HFFc6 (cell line): ENCODE data around the gene IL1RAPL2. TPM values are rescaled to one million over a fixed set of nuclear protein-coding genes. Genes with fewer than 3 reads are reported as not detected.
"Not testable (repeated sequence)": the region's sequence is repeated elsewhere in the genome, so short reads cannot be mapped to it uniquely, and the experiment has no call there.

Source experiments
- DNase-seq: peaks from one replicate; pipeline ENCODE4 v3.0.0-alpha.2; 2018
- H3K27ac Mint-ChIP-seq: 2 replicates; pipeline ENCODE4 v1.8.0; 2020; ENCODE audit warnings: mild to moderate bottlenecking, mixed read lengths
- H3K27me3 Mint-ChIP-seq: 2 replicates; pipeline ENCODE4 v1.8.0; 2021; ENCODE audit warnings: mild to moderate bottlenecking, moderate library complexity, mixed read lengths; ENCODE audit not compliant: insufficient read depth
- H3K36me3 Mint-ChIP-seq: 2 replicates; pipeline ENCODE4 v1.8.0; 2021; ENCODE audit warnings: low read depth, mixed read lengths
- H3K4me1 Mint-ChIP-seq: 2 replicates; pipeline ENCODE4 v1.8.0; 2020; ENCODE audit warnings: low read depth, mixed read lengths
- H3K4me3 Mint-ChIP-seq: 2 replicates; pipeline ENCODE4 v1.8.0; 2020; ENCODE audit warnings: mild to moderate bottlenecking, moderate library complexity, mixed read lengths
- H3K9me3 Mint-ChIP-seq: 2 replicates; pipeline ENCODE4 v1.8.0; 2020; ENCODE audit warnings: mild to moderate bottlenecking, mixed read lengths
- total RNA-seq, 6 experiments: library from RNA; stranded (reverse); fragmentation: NEBNext Ultra II Directional; extraction: Animal tissue kit (Norgen Biotek cat#: 25700); gene quantifications; 2 replicates in 1 of 6; 3 replicates in 5 of 6; pipeline ENCODE4 v1.2.3, GENCODE V29; 2021
- TF ChIP-seq, protein P1 (sequence below): fragments of 200-600 bp; sonication (generic); IDR thresholded peaks from 2 replicates; pipeline ENCODE4 v1.5.0; 2021; ENCODE audit warnings: antibody characterized with exemption, mild to moderate bottlenecking

IL1RAPL2 gene
- total RNA-seq, 6 experiments from 2014 or later: 0.33 TPM; not detected in 5

- TF ChIP-seq, protein P1, sequence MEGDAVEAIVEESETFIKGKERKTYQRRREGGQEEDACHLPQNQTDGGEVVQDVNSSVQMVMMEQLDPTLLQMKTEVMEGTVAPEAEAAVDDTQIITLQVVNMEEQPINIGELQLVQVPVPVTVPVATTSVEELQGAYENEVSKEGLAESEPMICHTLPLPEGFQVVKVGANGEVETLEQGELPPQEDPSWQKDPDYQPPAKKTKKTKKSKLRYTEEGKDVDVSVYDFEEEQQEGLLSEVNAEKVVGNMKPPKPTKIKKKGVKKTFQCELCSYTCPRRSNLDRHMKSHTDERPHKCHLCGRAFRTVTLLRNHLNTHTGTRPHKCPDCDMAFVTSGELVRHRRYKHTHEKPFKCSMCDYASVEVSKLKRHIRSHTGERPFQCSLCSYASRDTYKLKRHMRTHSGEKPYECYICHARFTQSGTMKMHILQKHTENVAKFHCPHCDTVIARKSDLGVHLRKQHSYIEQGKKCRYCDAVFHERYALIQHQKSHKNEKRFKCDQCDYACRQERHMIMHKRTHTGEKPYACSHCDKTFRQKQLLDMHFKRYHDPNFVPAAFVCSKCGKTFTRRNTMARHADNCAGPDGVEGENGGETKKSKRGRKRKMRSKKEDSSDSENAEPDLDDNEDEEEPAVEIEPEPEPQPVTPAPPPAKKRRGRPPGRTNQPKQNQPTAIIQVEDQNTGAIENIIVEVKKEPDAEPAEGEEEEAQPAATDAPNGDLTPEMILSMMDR: peak; percentile 49
Observed at GRCh38 chrX:104913348-104913747, 347.3 kb downstream of the IL1RAPL2 start.

DNA sequence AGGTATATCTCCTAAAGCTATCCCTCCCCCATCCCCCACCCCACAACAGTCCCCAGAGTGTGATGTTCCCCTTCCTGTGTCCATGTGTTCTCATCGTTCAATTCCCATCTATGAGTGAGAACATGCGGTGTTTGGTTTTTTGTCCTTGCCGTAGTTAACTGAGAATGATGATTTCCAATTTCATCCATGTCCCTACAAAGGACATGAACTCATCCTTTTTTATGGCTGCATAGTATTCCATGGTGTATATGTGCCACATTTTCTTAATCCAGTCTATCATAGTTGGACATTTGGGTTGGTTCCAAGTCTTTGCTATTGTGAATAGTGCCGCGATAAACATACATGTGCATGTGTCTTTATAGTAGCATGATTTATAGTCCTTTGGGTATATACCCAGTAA, 348.7 kb downstream of the IL1RAPL2 start:
- H3K36me3 Mint-ChIP-seq: not testable (repeated sequence)

More at GRCh38 chrX:104913348-104913747, 347.3 kb downstream of the IL1RAPL2 start:
- Mint-ChIP-seq H3K4me1 (no peaks in the 10 kb centered on the region), H3K27ac (no peak overlapping the region), H3K36me3 (no peaks in the 10 kb centered on the region), H3K9me3 (no peaks in the 10 kb centered on the region), H3K4me3 (no peak overlapping the region), H3K27me3 (peaks cover 2% of the 10 kb centered on the region; the same call in 1 of the 2 replicates)
- DNase-seq: peak; percentile 4

DNA sequence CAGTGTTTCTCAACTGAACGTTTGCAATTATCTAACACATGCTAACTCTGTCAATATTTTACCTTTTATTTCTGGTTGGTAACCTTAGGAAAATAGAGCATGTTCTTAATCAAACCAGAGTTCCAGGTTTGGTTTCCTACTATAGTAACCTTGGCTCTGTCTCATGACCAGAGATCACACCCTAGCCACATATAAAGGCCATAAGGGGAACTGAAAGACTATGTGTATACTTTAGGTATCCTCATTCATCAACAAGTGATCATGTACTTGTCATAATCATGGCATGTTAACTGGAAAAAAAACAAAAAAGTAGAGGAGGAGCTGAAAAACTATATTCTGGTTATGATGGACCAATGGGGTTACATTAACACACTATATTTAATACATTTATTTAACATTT, 352.1 kb downstream of the IL1RAPL2 start:
- TF ChIP-seq, protein P1: no peak
- no peak overlapping the region for H3K4me3 Mint-ChIP-seq
- H3K4me1 Mint-ChIP-seq: no peaks in the 10 kb centered on the region
- H3K36me3 Mint-ChIP-seq: no peaks in the 10 kb centered on the region
- no peaks in the 10 kb centered on the region for H3K9me3 Mint-ChIP-seq
- H3K27me3 Mint-ChIP-seq: no peaks in the 10 kb centered on the region
- DNase-seq: no peak
- H3K27ac Mint-ChIP-seq: no peak overlapping the region

More for the DNA sequence above, 348.7 kb downstream of the IL1RAPL2 start:
- H3K27ac Mint-ChIP-seq, DNase-seq, H3K9me3 Mint-ChIP-seq, H3K4me3 Mint-ChIP-seq, H3K4me1 Mint-ChIP-seq, H3K27me3 Mint-ChIP-seq: not testable (repeated sequence)

DNA sequence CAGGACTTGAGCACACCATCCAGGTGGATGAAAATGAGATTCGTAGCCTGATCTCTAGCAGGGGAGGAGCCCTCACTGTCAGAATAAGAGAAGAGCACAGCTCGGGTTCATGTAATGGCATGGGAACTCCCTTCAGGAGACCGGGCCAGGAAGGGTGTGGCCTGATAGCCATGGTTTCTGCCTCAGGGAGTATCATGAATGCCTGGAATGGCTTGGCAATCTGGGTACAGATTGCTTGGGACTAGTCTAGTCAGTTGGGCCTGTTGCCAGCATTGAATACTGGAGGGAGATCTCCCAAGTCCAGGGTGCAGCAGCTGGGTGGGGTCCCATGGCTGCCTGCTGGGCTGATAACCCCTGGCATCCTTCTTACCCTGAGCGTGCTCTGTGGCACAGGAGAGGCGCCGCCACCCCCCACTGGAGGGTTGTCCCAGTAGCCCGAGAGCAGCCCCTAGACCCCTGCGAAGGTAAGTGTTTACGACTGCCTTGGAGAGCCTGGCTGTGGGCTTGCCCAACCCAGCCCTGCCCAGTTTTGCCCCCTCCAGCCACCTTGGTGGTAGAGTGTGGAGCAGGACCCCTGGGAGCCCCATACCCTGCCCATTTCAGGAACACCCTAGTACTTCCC, 355.7 kb downstream of the IL1RAPL2 start:
- DNase-seq: no peak
- no peaks in the 10 kb centered on the region for H3K27me3 Mint-ChIP-seq
- H3K4me1 Mint-ChIP-seq: no peaks in the 10 kb centered on the region
- TF ChIP-seq, protein P1: no peak
- no peaks in the 10 kb centered on the region for H3K9me3 Mint-ChIP-seq
- no peaks in the 10 kb centered on the region for H3K36me3 Mint-ChIP-seq
- no peak overlapping the region for H3K4me3 Mint-ChIP-seq
- H3K27ac Mint-ChIP-seq: no peak overlapping the region

DNA sequence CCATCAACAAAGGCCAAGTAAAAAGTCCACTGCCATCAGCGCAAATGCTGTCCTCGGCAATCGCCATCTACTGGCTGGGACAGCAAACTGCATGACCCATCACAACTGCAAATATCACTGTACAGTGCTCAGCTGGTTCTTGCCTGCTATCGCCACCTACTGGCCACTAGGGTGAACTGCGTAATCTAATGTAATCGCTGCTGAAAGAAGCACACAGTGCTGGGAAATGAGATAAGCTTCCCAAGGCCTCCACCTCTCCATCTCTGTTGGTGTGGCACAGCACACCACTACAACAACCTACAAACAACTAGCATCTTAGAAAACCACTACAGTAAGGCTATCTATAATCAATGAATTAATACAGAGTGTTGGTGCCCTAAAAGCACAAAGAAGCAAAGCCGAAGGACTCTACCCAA, 356.2 kb downstream of the IL1RAPL2 start:
- TF ChIP-seq, protein P1: peak; percentile 92
- no peaks in the 10 kb centered on the region for H3K4me1 Mint-ChIP-seq
- no peaks in the 10 kb centered on the region for H3K9me3 Mint-ChIP-seq
- no peak overlapping the region for H3K27ac Mint-ChIP-seq
- no peaks in the 10 kb centered on the region for H3K36me3 Mint-ChIP-seq
- H3K4me3 Mint-ChIP-seq: no peak overlapping the region
- DNase-seq: peak; percentile 62
- no peaks in the 10 kb centered on the region for H3K27me3 Mint-ChIP-seq

DNA sequence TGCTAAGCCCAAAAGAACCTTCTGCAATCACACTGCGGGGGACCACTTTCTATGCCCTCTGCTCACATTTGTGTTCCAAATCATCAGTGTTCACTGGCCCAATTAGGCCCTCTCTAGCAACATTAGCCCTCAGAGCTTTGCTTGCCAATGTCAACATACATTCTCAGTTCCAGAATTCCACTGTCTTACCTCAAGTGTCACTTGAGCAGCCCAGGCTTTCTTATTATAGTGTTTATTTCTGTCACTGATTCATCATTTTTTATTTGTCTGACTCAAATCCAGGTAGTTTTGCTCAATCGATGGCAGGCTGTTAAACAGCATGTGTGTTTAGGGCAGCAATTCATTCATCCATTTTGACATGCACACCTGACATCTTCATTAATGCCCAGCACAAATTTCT, 363.3 kb downstream of the IL1RAPL2 start:
- Mint-ChIP-seq H3K27ac (no peak overlapping the region), H3K9me3 (no peaks in the 10 kb centered on the region), H3K36me3 (no peaks in the 10 kb centered on the region), H3K4me1 (no peaks in the 10 kb centered on the region), H3K27me3 (no peaks in the 10 kb centered on the region; the same call in 1 of the 2 replicates), H3K4me3 (no peak overlapping the region)
- DNase-seq: no peak
- TF ChIP-seq, protein P1: no peak
